Esophagus mucosa (tissue), 1 donor: ENCODE results near the gene MACROD2. TPM values are rescaled to one million over a fixed set of nuclear protein-coding genes. Genes with fewer than 3 reads are reported as not detected.

Source experiments
- ATAC-seq: fragments of 200-7000 bp; cut with Tn5 transposase; one replicate; pipeline ENCODE4 v1.9.1; 2020
- total RNA-seq: library from RNA; stranded (reverse); gene quantifications from one replicate; pipeline ENCODE4 v1.2.4, GENCODE V29; 2023
- donor health status: DM: yes; HTN: yes; CAD: no.

The MACROD2 gene
- total RNA-seq, 1 donor from 2014 or later = 2.2 TPM

GRCh38 chr20:14341801-14342200, 346.5 kb downstream of the MACROD2 start:
- no peak for ATAC-seq

- ATAC-seq = no peak
Measured at GRCh38 chr20:14342918-14343317, 347.6 kb downstream of the MACROD2 start.

- no peak for ATAC-seq
Measured at GRCh38 chr20:14343491-14344065, 348.3 kb downstream of the MACROD2 start.

- ATAC-seq = no peak
Measured at GRCh38 chr20:14344746-14345145, 349.4 kb downstream of the MACROD2 start.

- no peak for ATAC-seq
Measured at GRCh38 chr20:14355791-14356190, 360.5 kb downstream of the MACROD2 start.

GRCh38 chr20:14360416-14360815, 365.1 kb downstream of the MACROD2 start:
- ATAC-seq = no peak

- ATAC-seq = no peak
Measured at GRCh38 chr20:14361509-14362345, 366.4 kb downstream of the MACROD2 start.

GRCh38 chr20:14374196-14374595, 378.9 kb downstream of the MACROD2 start:
- no peak for ATAC-seq

GRCh38 chr20:14375416-14375985, 380.2 kb downstream of the MACROD2 start:
- ATAC-seq = no peak

GRCh38 chr20:14378326-14378725, 383.0 kb downstream of the MACROD2 start:
- ATAC-seq = no peak

GRCh38 chr20:14383335-14383734, 388.0 kb downstream of the MACROD2 start:
- no peak for ATAC-seq

- no peak for ATAC-seq
Measured at GRCh38 chr20:14384416-14385175, 389.3 kb downstream of the MACROD2 start.

GRCh38 chr20:14385176-14385740, 389.9 kb downstream of the MACROD2 start:
- ATAC-seq = no peak

- ATAC-seq = no peak
Measured at GRCh38 chr20:14386726-14387125, 391.4 kb downstream of the MACROD2 start.

- no peak for ATAC-seq
Measured at GRCh38 chr20:14401479-14402138, 406.3 kb downstream of the MACROD2 start.

GRCh38 chr20:14404515-14404914, 409.2 kb downstream of the MACROD2 start:
- no peak for ATAC-seq

GRCh38 chr20:14406495-14406894, 411.2 kb downstream of the MACROD2 start:
- no peak for ATAC-seq

- ATAC-seq = no peak
Measured at GRCh38 chr20:14407336-14407735, 412.0 kb downstream of the MACROD2 start.

- ATAC-seq = no peak
Measured at GRCh38 chr20:14410869-14411555, 415.7 kb downstream of the MACROD2 start.

- no peak for ATAC-seq
Measured at GRCh38 chr20:14412065-14412681, 416.9 kb downstream of the MACROD2 start.

GRCh38 chr20:14413835-14414234, 418.5 kb downstream of the MACROD2 start:
- no peak for ATAC-seq
